Endothelial cell of umbilical vein (primary cell): ENCODE data around the gene FHOD1.

ENCODE experiments used
- CTCF ChIP-seq, 2 donors: IDR thresholded peaks; 1 replicate in 1 of 2; 2 replicates in 1 of 2; pipeline ENCODE4 v1.5.1; 2011; ENCODE audit warnings: low read length in 2 of 2, mild to moderate bottlenecking in 2 of 2, moderate library complexity in 2 of 2, control low read depth in 1 of 2, inconsistent platforms in 1 of 2, low read depth in 1 of 2; ENCODE audit not compliant: insufficient read depth in 1 of 2; ENCODE audit errors: extremely low read depth in 1 of 2
- JUN ChIP-seq: IDR thresholded peaks from 2 replicates; pipeline ENCODE4 v1.6.1; 2011; ENCODE audit warnings: borderline replicate concordance, low read depth; ENCODE audit not compliant: insufficient read length, insufficient read depth
- POLR2A ChIP-seq: IDR thresholded peaks from 2 replicates; pipeline ENCODE4 v1.6.1; 2012; ENCODE audit warnings: low read depth, mild to moderate bottlenecking, control low read depth, low read length
- POLR2AphosphoS5 ChIP-seq: IDR thresholded peaks from 2 replicates; pipeline ENCODE4 v1.6.1; 2012; ENCODE audit warnings: low read depth, mild to moderate bottlenecking, control low read depth, low read length, moderate library complexity; ENCODE audit not compliant: insufficient read depth

- TF ChIP-seq CTCF (IDR thresholded peaks at IDR 0.05; ENCODE audit: extremely low read depth in 1 of 2, insufficient read depth in 1 of 2, low read depth in 1 of 2, low read length in 2 of 2) (no peak), POLR2A (no peak), POLR2AphosphoS5 (no peak), JUN (no peak)
These were observed 18.4 kb downstream of the FHOD1 start for GRCh38 chr16:67228905-67229304.
